Neural progenitor cell (in vitro differentiated cells): ENCODE data around the gene C6orf62. TPM values are rescaled to one million over a fixed set of nuclear protein-coding genes. Genes with fewer than 3 reads are reported as not detected.
"Not testable (repeated sequence)": the region's sequence is repeated elsewhere in the genome, so short reads cannot be mapped to it uniquely, and the experiment has no call there.

Source experiments
- DNase-seq: peaks from one replicate; pipeline ENCODE4 v3.0.0-alpha.2; 2016; ENCODE audit warnings: low spot score
- H2AFZ ChIP-seq: fragments of 200-600 bp; sonication (generic); replicated peaks from 2 replicates; pipeline ENCODE4 v1.6.1; 2016; ENCODE audit warnings: antibody characterized with exemption
- H3F3A ChIP-seq: fragments of 200-600 bp; sonication (generic); 2 replicates; pipeline ENCODE4 v1.6.1; 2016; ENCODE audit warnings: antibody characterized with exemption, low read depth
- H3K27ac ChIP-seq: fragments of 200-600 bp; sonication (generic); 2 replicates; pipeline ENCODE4 v1.5.1; 2016; ENCODE audit warnings: mild to moderate bottlenecking
- H3K27me3 ChIP-seq: fragments of 200-600 bp; sonication (generic); 2 replicates; pipeline ENCODE4 v1.6.1; 2016; ENCODE audit warnings: mild to moderate bottlenecking, moderate library complexity
- H3K36me3 ChIP-seq: fragments of 200-600 bp; sonication (generic); 2 replicates; pipeline ENCODE4 v1.5.1; 2016
- H3K4me1 ChIP-seq: fragments of 200-600 bp; sonication (generic); 2 replicates; pipeline ENCODE4 v1.6.1; 2016; ENCODE audit warnings: mixed run types
- H3K4me2 ChIP-seq: fragments of 200-600 bp; sonication (generic); 2 replicates; pipeline ENCODE4 v1.6.1; 2016
- H3K4me3 ChIP-seq: fragments of 200-600 bp; sonication (generic); 2 replicates; pipeline ENCODE4 v1.5.1; 2016
- H3K79me2 ChIP-seq: fragments of 200-600 bp; sonication (generic); 2 replicates; pipeline ENCODE4 v1.6.1; 2016; ENCODE audit warnings: low read depth
- H3K9ac ChIP-seq: fragments of 200-600 bp; sonication (generic); 2 replicates; pipeline ENCODE4 v1.6.1; 2016
- H3K9me3 ChIP-seq: fragments of 200-600 bp; sonication (generic); 2 replicates; pipeline ENCODE4 v1.5.1; 2016; ENCODE audit warnings: low read depth
- H4K20me1 ChIP-seq: fragments of 200-600 bp; sonication (generic); 2 replicates; pipeline ENCODE4 v1.6.1; 2016; ENCODE audit warnings: low read depth
- H3K27ac Mint-ChIP-seq: 3 replicates; pipeline ENCODE4 v1.8.0; 2021; ENCODE audit warnings: mixed read lengths
- H3K27me3 Mint-ChIP-seq: 2 replicates; pipeline ENCODE4 v1.8.0; 2022; ENCODE audit warnings: low read depth, mild to moderate bottlenecking, inconsistent platforms, moderate library complexity, mixed read lengths; ENCODE audit not compliant: insufficient read depth
- H3K36me3 Mint-ChIP-seq: 3 replicates; pipeline ENCODE4 v1.8.0; 2021; ENCODE audit warnings: mixed read lengths
- H3K4me1 Mint-ChIP-seq: 3 replicates; pipeline ENCODE4 v1.8.0; 2021; ENCODE audit warnings: mixed read lengths
- H3K4me3 Mint-ChIP-seq: 3 replicates; pipeline ENCODE4 v1.8.0; 2021; ENCODE audit warnings: mild to moderate bottlenecking, moderate library complexity, mixed read lengths
- H3K9me3 Mint-ChIP-seq: 3 replicates; pipeline ENCODE4 v1.8.0; 2020; ENCODE audit warnings: mixed read lengths
- CTCF ChIP-seq: fragments of 200-600 bp; sonication (generic); IDR thresholded peaks from 2 replicates; pipeline ENCODE4 v1.5.1; 2017; ENCODE audit warnings: antibody characterized with exemption, mild to moderate bottlenecking
- EZH2 ChIP-seq: fragments of 200-600 bp; sonication (generic); IDR thresholded peaks from 2 replicates; pipeline ENCODE4 v1.6.1; 2017; ENCODE audit warnings: antibody characterized with exemption, mild to moderate bottlenecking, moderate library complexity
- EZH2phosphoT487 ChIP-seq: fragments of 200-600 bp; sonication (generic); IDR thresholded peaks from 2 replicates; pipeline ENCODE4 v1.6.1; 2017; ENCODE audit warnings: antibody characterized with exemption
- total RNA-seq: library from RNA; depleted of rRNA; stranded (reverse); fragments of >200 nt; gene quantifications from 2 replicates; pipeline ENCODE4 v1.2.3, GENCODE V29; 2015; ENCODE audit warnings: low replicate concordance

The C6orf62 gene
- total RNA-seq, 1 donor from 2014 or later: 82.3 TPM

- Histone ChIP-seq H3K4me2 (no peak overlapping the region), H3K4me1 (no peaks in the 10 kb centered on the region), H3K9me3 (no peaks in the 10 kb centered on the region), H3K27ac (no peak overlapping the region), H4K20me1 (no peaks in the 10 kb centered on the region), H2AFZ (no peak overlapping the region), H3K79me2 (no peaks in the 10 kb centered on the region), H3K27me3 (no peaks in the 10 kb centered on the region), H3F3A (no peaks in the 10 kb centered on the region), H3K4me3 (no peak overlapping the region), H3K9ac (no peak overlapping the region), H3K36me3 (no peaks in the 10 kb centered on the region)
- Mint-ChIP-seq H3K36me3 (no peaks in the 10 kb centered on the region), H3K9me3 (no peaks in the 10 kb centered on the region), H3K4me1 (no peaks in the 10 kb centered on the region), H3K27ac (no peak overlapping the region), H3K27me3 (peaks cover under 1% of the 10 kb centered on the region), H3K4me3 (no peak overlapping the region)
- no peak for DNase-seq
- TF ChIP-seq CTCF: no peak
- no peak for TF ChIP-seq EZH2phosphoT487
- TF ChIP-seq EZH2: no peak
These were observed 19.8 kb upstream of the C6orf62 start for GRCh38 chr6:24738741-24739140.

GRCh38 chr6:24734710-24735109, 15.8 kb upstream of the C6orf62 start:
- H3F3A ChIP-seq, H3K4me3 ChIP-seq, H3K36me3 ChIP-seq, H2AFZ ChIP-seq, H3K4me2 ChIP-seq, H4K20me1 ChIP-seq, H3K79me2 ChIP-seq, H3K36me3 Mint-ChIP-seq, H3K27ac ChIP-seq, H3K27ac Mint-ChIP-seq, H3K27me3 ChIP-seq, DNase-seq, H3K9me3 ChIP-seq, H3K9ac ChIP-seq, H3K27me3 Mint-ChIP-seq, H3K4me3 Mint-ChIP-seq, H3K4me1 ChIP-seq, H3K4me1 Mint-ChIP-seq: not testable (repeated sequence)
- H3K9me3 Mint-ChIP-seq: peaks cover 23% of the 10 kb centered on the region

GRCh38 chr6:24734166-24734565, 15.2 kb upstream of the C6orf62 start:
- peaks cover 4% of the 10 kb centered on the region for H3K36me3 Mint-ChIP-seq
- H3K79me2 ChIP-seq: no peaks in the 10 kb centered on the region

GRCh38 chr6:24731456-24732134, 12.6 kb upstream of the C6orf62 start:
- DNase-seq, H3K4me3 ChIP-seq, H3K36me3 ChIP-seq, H3K27ac ChIP-seq, H3K27me3 Mint-ChIP-seq, H3K36me3 Mint-ChIP-seq, H4K20me1 ChIP-seq, H3K4me1 Mint-ChIP-seq, H3K4me1 ChIP-seq, H3K9me3 ChIP-seq, H3K79me2 ChIP-seq, H3K27ac Mint-ChIP-seq, H3K4me2 ChIP-seq, H2AFZ ChIP-seq, H3F3A ChIP-seq, H3K4me3 Mint-ChIP-seq, H3K27me3 ChIP-seq, H3K9ac ChIP-seq: not testable (repeated sequence)
- peaks cover 30% of the 10 kb centered on the region for H3K9me3 Mint-ChIP-seq

More at GRCh38 chr6:24734166-24734565, 15.2 kb upstream of the C6orf62 start:
- no peak overlapping the region for H3K27ac Mint-ChIP-seq
- TF ChIP-seq EZH2 (no peak), EZH2phosphoT487 (no peak), CTCF (no peak)
- Histone ChIP-seq H3F3A (no peaks in the 10 kb centered on the region), H3K4me3 (no peak overlapping the region), H4K20me1 (no peaks in the 10 kb centered on the region), H3K4me1 (no peaks in the 10 kb centered on the region), H2AFZ (no peak overlapping the region), H3K4me2 (no peak overlapping the region), H3K27me3 (no peaks in the 10 kb centered on the region), H3K36me3 (no peaks in the 10 kb centered on the region), H3K27ac (no peak overlapping the region), H3K9me3 (peaks cover 9% of the 10 kb centered on the region), H3K9ac (no peak overlapping the region)
- peaks cover 26% of the 10 kb centered on the region for H3K9me3 Mint-ChIP-seq
- H3K4me3 Mint-ChIP-seq: no peak overlapping the region
- no peak for DNase-seq
- no peaks in the 10 kb centered on the region for H3K4me1 Mint-ChIP-seq
- H3K27me3 Mint-ChIP-seq: peaks cover 3% of the 10 kb centered on the region

GRCh38 chr6:24730653-24731052, 11.7 kb upstream of the C6orf62 start:
- not testable (repeated sequence) for H3K27ac Mint-ChIP-seq, H3K4me3 Mint-ChIP-seq, H3K4me2 ChIP-seq, H3K36me3 Mint-ChIP-seq, H3K79me2 ChIP-seq, H3F3A ChIP-seq, H3K4me1 Mint-ChIP-seq, H3K27me3 Mint-ChIP-seq, H3K9ac ChIP-seq, H3K9me3 ChIP-seq, H3K27ac ChIP-seq, H3K36me3 ChIP-seq, H3K27me3 ChIP-seq, H4K20me1 ChIP-seq, H3K4me3 ChIP-seq, H2AFZ ChIP-seq, DNase-seq, H3K4me1 ChIP-seq
- peaks cover 30% of the 10 kb centered on the region for H3K9me3 Mint-ChIP-seq
